ENCODE measurements around the gene SKA2. TPM values are rescaled to one million over a fixed set of nuclear protein-coding genes. Genes with fewer than 3 reads are reported as not detected.

SKA2 gene
- total and polyA plus RNA-seq, 2 of the 8 experiments (the other 6 are each of a cell fraction or from before 2014, with no cell fraction given): 15.6 to 95.8 TPM

- TF ChIP-seq RNF2 (IDR thresholded peaks at IDR 0.05; ENCODE audit: borderline replicate concordance, low read depth, low read length, missing control alignments, poor library complexity, severe bottlenecking): no peak
- no peak for TF ChIP-seq ZNF274 (IDR thresholded peaks at IDR 0.05; ENCODE audit: borderline replicate concordance, extremely low read depth, low read length)
- TF ChIP-seq MAFK (IDR thresholded peaks at IDR 0.05; ENCODE audit: low read depth, low read length): no peak
Observed at GRCh38 chr17:59202320-59202719, 47.3 kb upstream of the SKA2 start (continued).
